ENCODE results near the gene SMC1A. TPM values are rescaled to one million over a fixed set of nuclear protein-coding genes. Genes with fewer than 3 reads are reported as not detected.
A peak's percentile ranks its signal among the peaks of the same experiment; 100 is the strongest.

The SMC1A gene
- total RNA-seq, 1 donor from 2014 or later, result 42.8 TPM

DNA sequence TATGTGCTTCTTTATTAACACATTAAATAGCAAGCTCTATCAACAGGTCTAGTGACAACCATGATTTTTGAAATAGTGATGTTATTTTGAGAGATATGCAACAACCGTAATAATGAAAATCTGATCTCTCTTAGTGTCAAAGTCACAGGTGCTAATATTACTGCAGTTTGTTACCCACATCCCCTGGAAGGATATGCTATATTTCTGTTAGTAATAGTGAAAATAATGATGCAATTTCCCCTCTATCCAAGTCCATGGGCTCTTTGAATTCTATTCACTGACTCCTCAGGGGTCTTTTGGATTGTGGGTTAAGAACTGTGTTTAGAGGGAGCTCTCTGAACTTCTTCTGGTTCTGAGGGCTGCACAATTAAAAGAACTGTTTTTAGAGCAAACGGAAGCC lies 14.8 kb upstream of the SMC1A start:
- Mint-ChIP-seq H3K4me1 (ENCODE audit: low read depth) (peaks cover 27% of the 10 kb centered on the region), H3K27me3 (ENCODE audit: low read depth) (no peaks in the 10 kb centered on the region), H3K27ac (ENCODE audit: unreplicated experiment) (no peak overlapping the region), H3K36me3 (ENCODE audit: low read depth) (peaks cover under 1% of the 10 kb centered on the region), H3K4me3 (ENCODE audit: unreplicated experiment) (no peak overlapping the region), H3K9me3 (ENCODE audit: low read depth) (peaks cover 8% of the 10 kb centered on the region)
- TF ChIP-seq, protein P1, sequence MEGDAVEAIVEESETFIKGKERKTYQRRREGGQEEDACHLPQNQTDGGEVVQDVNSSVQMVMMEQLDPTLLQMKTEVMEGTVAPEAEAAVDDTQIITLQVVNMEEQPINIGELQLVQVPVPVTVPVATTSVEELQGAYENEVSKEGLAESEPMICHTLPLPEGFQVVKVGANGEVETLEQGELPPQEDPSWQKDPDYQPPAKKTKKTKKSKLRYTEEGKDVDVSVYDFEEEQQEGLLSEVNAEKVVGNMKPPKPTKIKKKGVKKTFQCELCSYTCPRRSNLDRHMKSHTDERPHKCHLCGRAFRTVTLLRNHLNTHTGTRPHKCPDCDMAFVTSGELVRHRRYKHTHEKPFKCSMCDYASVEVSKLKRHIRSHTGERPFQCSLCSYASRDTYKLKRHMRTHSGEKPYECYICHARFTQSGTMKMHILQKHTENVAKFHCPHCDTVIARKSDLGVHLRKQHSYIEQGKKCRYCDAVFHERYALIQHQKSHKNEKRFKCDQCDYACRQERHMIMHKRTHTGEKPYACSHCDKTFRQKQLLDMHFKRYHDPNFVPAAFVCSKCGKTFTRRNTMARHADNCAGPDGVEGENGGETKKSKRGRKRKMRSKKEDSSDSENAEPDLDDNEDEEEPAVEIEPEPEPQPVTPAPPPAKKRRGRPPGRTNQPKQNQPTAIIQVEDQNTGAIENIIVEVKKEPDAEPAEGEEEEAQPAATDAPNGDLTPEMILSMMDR (IDR thresholded peaks at IDR 0.05), result no peak
- DNase-seq (ENCODE audit: low spot score), result no peak

DNA sequence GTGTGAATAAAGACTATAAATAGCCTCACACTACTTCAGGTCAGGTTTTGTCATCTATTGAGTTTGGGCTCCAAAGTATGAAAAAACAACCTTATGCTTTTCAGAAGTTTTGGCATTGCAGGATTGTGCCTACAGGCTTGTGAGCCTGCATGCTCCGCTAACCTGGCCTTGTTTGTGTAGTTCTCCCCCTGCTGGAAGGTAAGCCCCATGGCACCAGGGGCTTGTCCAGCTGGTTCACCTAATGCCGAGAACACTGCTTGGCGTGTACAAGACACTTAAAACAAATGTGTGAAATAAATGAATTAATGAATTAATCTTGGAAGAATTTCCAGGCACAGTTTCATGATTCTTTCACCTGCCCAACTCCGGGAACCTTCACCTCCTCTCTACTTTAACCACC lies 13.5 kb upstream of the SMC1A start:
- peaks cover 18% of the 10 kb centered on the region for H3K4me1 Mint-ChIP-seq (ENCODE audit: low read depth)
- DNase-seq (ENCODE audit: low spot score), result no peak
- H3K9me3 Mint-ChIP-seq (ENCODE audit: low read depth), result peaks cover 8% of the 10 kb centered on the region
- peaks cover 2% of the 10 kb centered on the region for H3K36me3 Mint-ChIP-seq (ENCODE audit: low read depth)
- no peak overlapping the region for H3K4me3 Mint-ChIP-seq (ENCODE audit: unreplicated experiment)
- no peak overlapping the region for H3K27ac Mint-ChIP-seq (ENCODE audit: unreplicated experiment)
- no peaks in the 10 kb centered on the region for H3K27me3 Mint-ChIP-seq (ENCODE audit: low read depth)
- TF ChIP-seq, protein P1 (IDR thresholded peaks at IDR 0.05), result peak; percentile 80

DNA sequence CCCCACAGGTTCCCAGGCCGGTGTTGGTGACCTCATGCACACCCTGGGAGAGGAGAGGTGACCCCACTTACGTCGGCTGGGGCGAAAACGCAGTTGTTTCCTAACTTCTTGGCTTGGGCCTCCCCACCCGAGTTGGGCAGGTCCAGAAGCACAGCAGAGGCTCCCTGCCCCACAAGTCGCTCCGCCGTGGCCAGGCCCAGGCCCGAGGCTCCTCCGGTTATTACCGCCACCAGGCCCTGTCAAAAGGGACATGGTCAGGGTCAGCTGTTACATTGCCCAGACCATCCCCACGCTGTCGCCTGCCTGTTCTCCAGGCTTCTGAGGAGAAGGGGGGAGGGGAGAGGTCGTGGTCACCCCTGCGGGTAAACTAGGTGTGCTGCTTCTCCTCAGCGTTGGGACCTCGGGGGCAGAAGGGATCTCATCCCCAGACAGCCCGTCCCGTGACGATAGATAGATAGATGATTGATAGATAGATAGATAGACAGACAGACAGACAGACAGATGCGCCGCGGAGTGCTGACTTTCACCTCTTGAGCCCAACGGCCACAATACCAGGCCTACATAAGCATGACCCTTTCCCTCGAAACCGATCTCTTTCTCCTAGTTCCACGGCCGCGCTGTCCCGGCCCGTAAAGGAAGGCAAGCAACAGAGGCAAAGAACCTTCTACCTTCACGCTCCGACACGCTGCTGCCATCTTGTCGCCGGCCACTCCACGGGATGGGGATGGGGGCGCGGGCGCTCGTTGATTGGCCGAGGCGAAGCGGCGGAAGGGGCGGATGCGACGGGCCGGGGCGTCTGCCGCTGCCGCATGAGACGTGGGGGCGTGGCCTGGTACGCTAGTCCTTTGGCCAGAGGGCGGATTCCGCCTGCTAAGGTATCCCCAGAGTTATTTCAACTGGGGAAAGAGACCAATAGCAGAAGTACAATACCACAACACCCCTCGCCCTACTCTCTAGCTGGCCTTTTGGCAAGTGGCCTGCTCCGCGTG lies 11.5 kb upstream of the SMC1A start, which contains the start of gene HSD17B10:
TSS of gene HSD17B10 (minus strand) at position 720 of the 989 bp plus-strand sequence. CDS start at position 695, 25 bp downstream.
- TF ChIP-seq, protein P1 (IDR thresholded peaks at IDR 0.05), result no peak
- peak; percentile 96 for DNase-seq (ENCODE audit: low spot score)
- peaks cover 13% of the 10 kb centered on the region for H3K9me3 Mint-ChIP-seq (ENCODE audit: low read depth)

DNA sequence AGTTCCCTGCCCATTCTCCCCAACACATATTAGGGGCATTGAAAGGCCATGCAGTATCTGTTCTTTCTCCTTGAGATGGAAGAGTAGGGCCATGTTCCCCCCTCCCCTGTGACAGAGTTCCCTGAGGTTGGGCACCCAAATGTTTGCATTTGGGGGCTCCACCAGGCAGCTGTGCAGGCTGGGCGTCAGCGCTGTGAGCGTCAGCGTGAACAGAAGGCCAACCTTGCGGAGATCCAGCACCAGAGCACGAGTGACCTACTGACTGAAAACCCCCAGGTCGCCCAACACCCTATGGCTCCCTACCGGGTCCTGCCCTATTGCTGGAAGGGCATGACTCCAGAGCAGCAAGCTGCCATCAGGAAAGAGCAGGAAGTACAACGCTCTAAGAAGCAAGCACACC lies 7.8 kb upstream of the SMC1A start:
- Mint-ChIP-seq H3K4me3 (ENCODE audit: unreplicated experiment) (no peak overlapping the region), H3K27ac (ENCODE audit: unreplicated experiment) (no peak overlapping the region), H3K9me3 (ENCODE audit: low read depth) (peaks cover 12% of the 10 kb centered on the region), H3K4me1 (ENCODE audit: low read depth) (peaks cover 12% of the 10 kb centered on the region), H3K27me3 (ENCODE audit: low read depth) (no peaks in the 10 kb centered on the region), H3K36me3 (ENCODE audit: low read depth) (peaks cover 5% of the 10 kb centered on the region)
- DNase-seq (ENCODE audit: low spot score), result no peak
- TF ChIP-seq, protein P1 (IDR thresholded peaks at IDR 0.05), result no peak

More for the DNA sequence above, 11.5 kb upstream of the SMC1A start, which contains the start of gene HSD17B10:
- Mint-ChIP-seq H3K27me3 (ENCODE audit: low read depth) (no peaks in the 10 kb centered on the region), H3K4me3 (ENCODE audit: unreplicated experiment) (peak within 1 kb of the TSS; percentile 97), H3K27ac (ENCODE audit: unreplicated experiment) (peak within 1 kb of the TSS; percentile 90), H3K4me1 (ENCODE audit: low read depth) (peaks cover 12% of the 10 kb centered on the region), H3K36me3 (ENCODE audit: low read depth) (peaks cover 5% of the 10 kb centered on the region)

DNA sequence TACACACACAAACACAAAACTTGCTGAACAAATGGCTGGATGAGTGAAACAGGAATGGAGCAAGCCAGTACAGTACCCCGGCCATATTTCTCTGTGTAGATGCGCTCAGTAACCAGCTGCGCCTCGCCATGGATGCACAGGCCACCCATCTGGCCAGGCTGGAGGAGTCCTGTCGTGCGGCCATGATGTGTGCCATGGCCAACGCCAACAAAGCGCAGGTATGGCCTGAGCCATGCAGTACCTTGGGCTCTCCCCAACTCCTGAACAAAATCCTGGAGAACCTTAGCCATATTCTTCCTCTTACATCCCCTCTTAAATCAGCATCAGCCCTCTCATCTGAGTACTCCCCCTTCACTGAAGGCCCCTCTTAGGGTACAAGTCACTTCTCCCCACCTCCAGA lies 7.3 kb upstream of the SMC1A start:
- TF ChIP-seq, protein P1 (IDR thresholded peaks at IDR 0.05), result no peak
- Mint-ChIP-seq H3K4me1 (ENCODE audit: low read depth) (peaks cover 11% of the 10 kb centered on the region), H3K4me3 (ENCODE audit: unreplicated experiment) (no peak overlapping the region), H3K9me3 (ENCODE audit: low read depth) (peaks cover 12% of the 10 kb centered on the region), H3K27me3 (ENCODE audit: low read depth) (no peaks in the 10 kb centered on the region), H3K36me3 (ENCODE audit: low read depth) (peaks cover 5% of the 10 kb centered on the region), H3K27ac (ENCODE audit: unreplicated experiment) (no peak overlapping the region)
- DNase-seq (ENCODE audit: low spot score), result no peak
